ENCODE results near the gene GRB14.

DNA sequence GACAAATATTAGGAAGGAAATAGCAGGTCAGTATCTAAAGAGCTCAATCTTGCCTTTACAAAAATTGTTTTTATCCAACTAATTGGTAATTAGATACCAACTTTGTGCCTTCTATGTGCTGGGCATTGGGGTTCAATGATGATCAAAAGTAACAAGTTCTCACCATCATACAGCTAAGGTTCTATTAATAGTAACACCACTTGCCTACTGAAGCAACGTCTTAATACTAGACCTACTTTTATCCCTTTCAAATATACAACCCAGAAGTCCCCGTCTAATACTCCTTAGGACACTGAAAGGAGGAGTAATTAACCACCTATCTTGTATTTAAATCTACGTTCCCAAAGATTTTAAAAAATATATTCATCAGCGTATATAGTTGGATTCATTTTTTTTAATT is 59.3 kb downstream of the GRB14 start:
- TF ChIP-seq POLR2A (IDR thresholded peaks at IDR 0.05) (no peak), EP300 (IDR thresholded peaks at IDR 0.05) (no peak)
- TF ChIP-seq, protein P1, sequence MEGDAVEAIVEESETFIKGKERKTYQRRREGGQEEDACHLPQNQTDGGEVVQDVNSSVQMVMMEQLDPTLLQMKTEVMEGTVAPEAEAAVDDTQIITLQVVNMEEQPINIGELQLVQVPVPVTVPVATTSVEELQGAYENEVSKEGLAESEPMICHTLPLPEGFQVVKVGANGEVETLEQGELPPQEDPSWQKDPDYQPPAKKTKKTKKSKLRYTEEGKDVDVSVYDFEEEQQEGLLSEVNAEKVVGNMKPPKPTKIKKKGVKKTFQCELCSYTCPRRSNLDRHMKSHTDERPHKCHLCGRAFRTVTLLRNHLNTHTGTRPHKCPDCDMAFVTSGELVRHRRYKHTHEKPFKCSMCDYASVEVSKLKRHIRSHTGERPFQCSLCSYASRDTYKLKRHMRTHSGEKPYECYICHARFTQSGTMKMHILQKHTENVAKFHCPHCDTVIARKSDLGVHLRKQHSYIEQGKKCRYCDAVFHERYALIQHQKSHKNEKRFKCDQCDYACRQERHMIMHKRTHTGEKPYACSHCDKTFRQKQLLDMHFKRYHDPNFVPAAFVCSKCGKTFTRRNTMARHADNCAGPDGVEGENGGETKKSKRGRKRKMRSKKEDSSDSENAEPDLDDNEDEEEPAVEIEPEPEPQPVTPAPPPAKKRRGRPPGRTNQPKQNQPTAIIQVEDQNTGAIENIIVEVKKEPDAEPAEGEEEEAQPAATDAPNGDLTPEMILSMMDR (IDR thresholded peaks at IDR 0.05) = no peak

Measured in tibial nerve (tissue), 4 donors.